OCI-LY7 (cell line): ENCODE measurements around the gene ACTC1.

Source experiments
- EZH2phosphoT487 ChIP-seq: fragments of 200-600 bp; sonication (generic); IDR thresholded peaks from 2 replicates; pipeline ENCODE4 v1.6.1; 2018; ENCODE audit warnings: low read depth, borderline replicate concordance, mild to moderate bottlenecking, mixed run types, antibody characterized with exemption, low read length, moderate library complexity, mixed read lengths
- TF ChIP-seq, protein P1 (sequence below): fragments of 200-600 bp; sonication (generic); conservative IDR thresholded peaks from 2 replicates; pipeline ENCODE4 v1.5.1; 2014; ENCODE audit warnings: mild to moderate bottlenecking, antibody characterized with exemption, low read length, moderate library complexity, mixed read lengths

DNA sequence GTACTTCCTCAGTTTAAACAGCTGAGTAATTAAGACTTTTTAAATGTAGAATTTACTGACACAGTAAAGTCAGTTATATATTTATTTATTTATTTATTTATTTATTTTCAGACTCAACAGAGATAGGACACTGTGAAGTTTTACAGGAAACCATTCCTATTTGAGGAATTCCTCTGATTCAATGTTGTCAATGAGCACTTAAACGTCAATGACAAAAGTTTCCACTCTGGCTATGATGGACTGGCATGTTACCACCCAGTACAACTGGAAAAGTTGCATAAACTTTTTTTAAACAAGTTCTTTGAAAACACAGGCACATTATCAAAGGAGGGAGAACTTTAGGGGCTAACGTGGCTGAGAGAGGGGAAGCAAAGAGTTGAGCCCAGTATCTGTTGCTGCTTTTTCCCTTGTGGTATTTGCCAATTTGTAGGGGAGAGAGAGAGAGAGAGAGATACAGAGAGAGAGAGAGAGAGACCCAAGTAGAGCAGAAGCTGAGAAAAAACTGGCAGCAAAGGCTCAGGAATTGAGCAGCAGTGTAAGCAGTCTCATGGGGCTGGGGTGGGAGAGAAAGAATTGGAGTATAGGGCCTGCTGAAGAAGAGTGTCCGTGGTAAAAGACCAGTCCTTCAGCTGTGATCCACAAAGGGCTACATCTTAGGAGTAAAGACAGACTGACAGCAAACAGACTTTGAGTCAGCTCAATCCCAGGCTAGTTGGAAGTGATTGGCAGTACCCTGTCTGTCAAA lies 18.3 kb upstream of the ACTC1 start:
- TF ChIP-seq, protein P1, sequence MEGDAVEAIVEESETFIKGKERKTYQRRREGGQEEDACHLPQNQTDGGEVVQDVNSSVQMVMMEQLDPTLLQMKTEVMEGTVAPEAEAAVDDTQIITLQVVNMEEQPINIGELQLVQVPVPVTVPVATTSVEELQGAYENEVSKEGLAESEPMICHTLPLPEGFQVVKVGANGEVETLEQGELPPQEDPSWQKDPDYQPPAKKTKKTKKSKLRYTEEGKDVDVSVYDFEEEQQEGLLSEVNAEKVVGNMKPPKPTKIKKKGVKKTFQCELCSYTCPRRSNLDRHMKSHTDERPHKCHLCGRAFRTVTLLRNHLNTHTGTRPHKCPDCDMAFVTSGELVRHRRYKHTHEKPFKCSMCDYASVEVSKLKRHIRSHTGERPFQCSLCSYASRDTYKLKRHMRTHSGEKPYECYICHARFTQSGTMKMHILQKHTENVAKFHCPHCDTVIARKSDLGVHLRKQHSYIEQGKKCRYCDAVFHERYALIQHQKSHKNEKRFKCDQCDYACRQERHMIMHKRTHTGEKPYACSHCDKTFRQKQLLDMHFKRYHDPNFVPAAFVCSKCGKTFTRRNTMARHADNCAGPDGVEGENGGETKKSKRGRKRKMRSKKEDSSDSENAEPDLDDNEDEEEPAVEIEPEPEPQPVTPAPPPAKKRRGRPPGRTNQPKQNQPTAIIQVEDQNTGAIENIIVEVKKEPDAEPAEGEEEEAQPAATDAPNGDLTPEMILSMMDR: no peak
- no peak for TF ChIP-seq EZH2phosphoT487
